HG02884 (cell line): Measurements from ENCODE around the gene CCDC60.
A peak's percentile ranks its signal among the peaks of the same experiment; 100 is the strongest.
"Not testable (repeated sequence)": the region's sequence is repeated elsewhere in the genome, so short reads cannot be mapped to it uniquely, and the experiment has no call there.

Experiments used
- ATAC-seq: cut with Tn5 transposase; IDR thresholded peaks from one replicate; pipeline ENCODE4 v1.9.1; 2021; ENCODE audit warnings: mild to moderate bottlenecking, moderate library complexity; ENCODE audit not compliant: unreplicated experiment

The CCDC60 gene

DNA sequence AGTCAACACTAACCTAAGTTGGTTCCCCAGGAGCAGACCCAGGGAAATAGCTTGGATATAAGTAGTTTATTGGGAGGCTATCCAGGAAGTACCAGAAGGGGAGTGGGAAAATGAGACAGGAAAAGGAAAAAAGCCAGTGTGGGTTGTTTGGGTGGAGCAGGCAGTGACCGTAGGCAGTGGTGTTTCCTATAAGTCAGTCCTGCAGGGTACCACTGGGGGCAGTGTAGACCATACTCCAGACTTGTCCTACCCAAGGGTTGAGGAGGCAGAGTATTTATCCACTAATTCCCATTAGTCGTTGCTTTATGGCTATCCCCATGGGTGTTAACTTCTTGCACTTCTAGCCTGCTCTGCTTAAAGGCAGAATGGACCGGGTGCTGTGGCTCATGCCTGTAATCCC is 6.4 kb upstream of the CCDC60 start:
- ATAC-seq = no peak

DNA sequence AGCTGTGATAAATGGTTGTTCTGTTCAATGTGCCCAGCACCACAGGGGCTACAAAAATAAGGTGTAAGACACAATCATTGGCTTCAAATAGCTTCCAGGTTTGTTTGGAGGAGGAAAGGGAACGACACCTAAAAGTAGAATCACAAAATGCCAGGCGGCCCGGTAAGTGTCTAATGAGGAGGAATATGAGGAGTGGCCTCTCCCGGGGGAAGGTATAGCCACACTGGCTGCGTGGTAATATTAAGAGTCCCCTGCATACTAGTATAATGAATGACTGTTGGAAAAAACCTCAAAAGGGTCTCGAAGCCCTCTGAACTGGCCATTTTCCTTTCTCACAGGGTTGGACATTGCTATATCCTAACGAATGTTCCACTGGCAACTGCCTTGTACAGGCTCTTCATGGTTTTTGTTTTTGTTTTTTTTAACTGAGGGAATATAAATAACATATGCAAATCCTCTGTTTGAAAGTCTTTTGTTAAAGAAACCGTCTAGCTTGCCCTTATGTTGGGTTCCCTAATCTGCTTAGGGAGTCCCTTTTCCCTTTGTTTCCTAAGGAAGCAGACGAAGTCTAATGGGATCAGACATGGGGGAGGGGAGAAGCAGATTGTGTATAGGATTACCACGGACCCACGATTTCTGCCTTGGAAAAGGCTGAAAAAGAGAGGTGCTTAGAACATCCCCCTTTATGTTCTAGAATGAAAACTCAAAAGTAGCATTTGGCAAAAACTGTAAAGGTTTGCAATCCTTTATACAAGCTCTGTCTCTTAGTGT is 4.2 kb downstream of the CCDC60 start:
- ATAC-seq = no peak

DNA sequence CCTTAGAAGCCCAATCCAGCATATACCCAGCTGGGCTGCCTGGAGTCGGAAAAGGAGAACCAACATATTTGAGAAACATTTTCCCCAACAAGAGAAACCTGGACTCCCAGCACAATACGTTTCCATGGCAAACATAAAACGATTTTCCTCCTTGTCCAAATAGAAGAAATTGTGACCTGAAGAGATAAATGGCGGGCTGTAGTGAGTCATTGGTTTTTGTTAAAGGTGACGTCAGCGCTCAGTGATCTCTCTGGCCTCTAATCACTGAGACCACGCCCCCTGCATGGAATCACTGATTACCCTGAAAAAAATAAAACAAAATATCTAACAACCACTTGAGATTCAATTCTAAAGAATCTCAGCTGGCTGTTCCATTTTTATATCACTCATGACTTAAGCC is 6.0 kb downstream of the CCDC60 start:
- ATAC-seq = no peak

DNA sequence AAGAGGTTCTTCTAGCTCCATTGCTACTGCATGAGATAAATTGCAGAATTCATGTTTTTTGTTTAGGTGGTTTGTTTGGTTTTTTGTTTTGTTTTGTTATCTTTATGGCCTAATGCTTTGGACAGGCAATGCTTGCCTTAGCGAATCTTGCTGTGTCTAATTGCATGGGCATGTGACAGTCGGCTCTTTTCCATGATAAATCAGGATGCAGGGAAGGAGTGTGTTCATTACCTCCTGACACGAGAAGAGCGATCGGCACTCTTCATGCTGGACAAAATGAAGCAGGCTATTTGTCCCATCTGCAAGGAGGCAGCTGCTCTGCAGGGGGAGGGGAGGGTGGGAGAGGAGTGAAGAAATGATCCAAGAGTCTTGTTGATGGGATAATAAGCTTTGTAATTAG is 6.5 kb downstream of the CCDC60 start:
- no peak for ATAC-seq

DNA sequence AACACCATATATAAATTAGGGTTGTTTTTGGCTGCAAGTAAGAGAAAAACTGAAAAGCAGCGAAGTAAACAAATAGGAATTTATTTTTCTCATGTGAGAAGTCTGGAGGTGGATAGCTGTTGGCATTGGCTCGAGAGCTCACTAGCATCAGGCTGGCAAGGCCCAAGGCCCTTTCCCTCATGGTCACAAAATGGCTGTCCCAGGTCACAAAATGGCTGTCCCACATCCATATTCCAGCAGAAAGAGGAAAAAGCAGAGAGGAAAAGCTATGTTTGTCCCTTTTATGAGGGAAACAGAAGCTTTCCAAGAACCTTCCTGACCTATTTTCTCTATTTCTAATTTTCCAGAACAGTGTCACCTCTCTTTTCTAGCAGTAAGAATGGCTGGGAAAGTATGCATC is 7.5 kb downstream of the CCDC60 start:
- ATAC-seq = no peak

DNA sequence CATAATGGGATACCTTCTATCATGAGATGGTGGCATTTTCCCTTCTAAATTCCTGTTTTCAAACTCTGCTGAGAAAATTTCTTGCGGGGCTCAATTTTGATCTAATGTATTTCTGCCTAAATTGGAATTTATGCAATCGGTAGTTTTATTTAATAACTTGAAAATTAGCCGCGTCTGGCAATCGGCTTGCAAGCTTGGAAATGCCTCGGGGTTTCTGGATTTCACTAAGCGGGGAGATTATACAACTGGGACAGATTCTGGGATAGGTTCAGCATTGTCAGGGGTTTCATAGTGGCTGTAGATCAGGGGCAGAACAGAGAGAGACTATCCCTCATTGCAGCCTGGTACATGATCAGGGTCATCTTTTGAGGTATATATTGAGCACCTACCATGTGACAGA is 8.6 kb downstream of the CCDC60 start:
- no peak for ATAC-seq

DNA sequence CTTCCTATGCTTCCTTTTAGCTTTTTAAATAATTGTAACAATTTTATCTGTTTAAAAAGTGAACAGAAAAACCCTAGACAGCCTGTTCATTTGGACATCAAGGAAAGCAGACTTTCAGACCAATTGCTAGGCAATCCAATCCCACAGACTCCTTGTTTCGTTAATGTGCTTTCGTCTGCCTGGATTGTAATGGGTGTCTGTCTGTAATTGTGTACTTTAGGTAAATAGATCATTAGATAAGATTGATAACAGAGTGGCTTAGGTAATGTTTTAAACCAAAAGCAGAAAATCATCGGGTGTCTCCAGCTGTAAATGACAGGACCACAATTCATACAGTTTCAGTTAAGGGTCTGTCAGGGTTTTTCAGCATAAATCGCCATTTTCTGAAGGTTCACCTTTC is 19.6 kb downstream of the CCDC60 start:
- no peak for ATAC-seq

DNA sequence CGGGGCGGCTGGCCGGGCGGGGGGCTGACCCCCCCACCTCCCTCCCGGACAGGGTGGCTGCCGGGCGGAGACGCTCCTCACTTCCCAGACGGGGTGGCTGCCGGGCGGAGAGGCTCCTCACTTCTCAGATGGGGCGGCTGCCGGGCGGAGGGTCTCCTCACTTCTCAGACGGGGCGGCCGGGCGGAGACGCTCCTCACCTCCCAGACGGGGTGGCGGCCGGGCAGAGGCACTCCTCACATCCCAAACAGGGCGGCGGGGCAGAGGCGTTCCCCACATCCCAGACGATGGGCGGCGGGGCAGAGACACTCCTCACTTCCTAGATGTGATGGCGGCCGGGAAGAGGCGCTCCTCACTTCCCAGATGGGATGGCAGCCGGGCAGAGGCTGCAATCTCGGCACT is 25.8 kb downstream of the CCDC60 start:
- not testable (repeated sequence) for ATAC-seq

DNA sequence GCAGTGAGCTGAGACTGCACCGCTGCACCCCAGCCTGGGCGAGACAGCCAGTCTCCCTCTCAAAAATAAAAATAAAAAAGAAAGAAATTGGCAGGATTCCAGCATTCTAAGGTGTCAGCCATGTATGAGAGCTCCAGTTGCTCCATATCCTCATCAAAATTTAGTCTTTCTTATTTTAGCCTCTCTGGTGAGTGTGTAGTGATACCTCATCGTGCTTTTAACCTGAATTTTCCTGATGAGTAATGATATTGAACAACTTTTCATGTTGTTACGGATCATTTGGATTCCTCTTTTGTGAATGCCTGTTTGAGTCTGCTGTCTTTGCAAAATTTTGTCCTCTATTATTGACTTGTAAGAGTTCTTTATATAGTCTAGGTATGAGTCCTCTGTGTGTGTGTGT is 28.5 kb downstream of the CCDC60 start:
- ATAC-seq = no peak

DNA sequence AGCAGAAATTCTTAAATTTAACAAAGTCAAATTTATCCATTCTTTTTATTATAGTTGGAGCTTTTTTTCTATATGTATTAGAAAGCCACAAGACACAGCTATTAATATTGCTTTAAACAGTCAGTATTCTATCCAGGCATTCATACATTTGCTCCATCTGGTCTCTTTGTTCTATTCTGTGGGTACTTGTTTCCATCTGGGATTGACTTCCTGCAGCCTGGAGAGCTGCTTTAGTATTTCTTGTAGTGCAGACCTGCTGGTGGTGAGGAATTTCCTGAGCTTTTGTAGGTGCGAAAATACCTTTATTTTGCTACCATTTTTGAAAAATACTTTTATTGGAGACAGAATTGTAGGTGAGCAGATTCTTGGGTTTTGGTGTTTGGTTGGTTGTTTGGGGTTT is 29.0 kb downstream of the CCDC60 start:
- ATAC-seq = no peak

DNA sequence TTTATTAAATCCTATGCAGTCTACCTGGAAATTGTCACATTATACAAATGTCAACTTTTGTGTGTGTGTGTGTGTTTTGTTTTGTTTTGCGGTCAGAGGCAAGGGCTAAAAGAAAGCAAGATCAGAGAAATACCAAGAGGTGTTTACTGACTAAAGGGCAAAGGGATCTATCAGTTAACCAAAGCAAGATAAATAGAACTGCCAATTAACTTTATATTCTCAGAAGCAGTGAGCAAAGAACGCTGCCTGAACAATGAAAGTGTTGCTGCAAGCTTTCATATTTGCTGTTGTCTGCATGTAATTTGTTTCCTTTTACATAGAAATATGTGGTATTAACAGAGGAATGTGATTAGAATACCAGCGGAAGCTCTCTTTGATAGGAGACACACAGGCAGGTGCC is 30.9 kb downstream of the CCDC60 start:
- no peak for ATAC-seq

DNA sequence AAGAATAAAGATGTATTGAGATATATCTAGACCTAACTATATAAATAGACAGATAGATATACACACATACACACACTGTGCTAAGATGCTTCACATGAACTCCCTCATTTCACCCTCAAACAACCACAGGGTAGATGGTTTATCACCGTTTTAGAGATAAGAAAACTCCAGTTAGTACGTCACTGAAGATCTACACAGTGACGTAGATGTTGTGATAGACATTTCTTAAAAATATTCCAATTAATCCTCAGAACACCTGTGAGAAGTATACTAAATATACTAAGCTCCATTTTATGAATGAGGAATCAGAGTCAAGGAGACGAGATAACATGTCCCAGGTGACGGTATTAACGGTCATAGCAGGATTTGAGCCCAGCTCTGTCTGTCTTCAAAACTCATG is 31.5 kb downstream of the CCDC60 start:
- ATAC-seq = no peak

DNA sequence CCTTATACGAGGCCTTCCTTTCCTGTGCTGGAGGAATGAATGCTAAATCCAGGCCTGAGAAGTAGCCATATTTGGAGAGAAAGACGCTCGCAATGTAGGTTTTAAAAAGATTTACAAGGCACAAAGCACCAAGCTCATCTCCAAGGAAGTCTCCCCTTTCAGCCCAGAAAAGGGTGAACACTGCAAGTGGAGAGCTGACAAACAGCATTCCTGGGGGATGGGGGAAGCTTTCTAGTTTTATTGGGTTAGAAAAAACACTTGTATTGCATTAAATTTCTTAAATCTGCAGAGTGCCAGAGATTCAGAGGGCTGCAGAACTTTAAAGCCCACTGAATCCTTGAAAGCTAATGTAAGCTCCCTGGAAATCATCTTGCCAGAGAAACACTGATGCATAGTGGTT is 34.6 kb downstream of the CCDC60 start:
- ATAC-seq = no peak

DNA sequence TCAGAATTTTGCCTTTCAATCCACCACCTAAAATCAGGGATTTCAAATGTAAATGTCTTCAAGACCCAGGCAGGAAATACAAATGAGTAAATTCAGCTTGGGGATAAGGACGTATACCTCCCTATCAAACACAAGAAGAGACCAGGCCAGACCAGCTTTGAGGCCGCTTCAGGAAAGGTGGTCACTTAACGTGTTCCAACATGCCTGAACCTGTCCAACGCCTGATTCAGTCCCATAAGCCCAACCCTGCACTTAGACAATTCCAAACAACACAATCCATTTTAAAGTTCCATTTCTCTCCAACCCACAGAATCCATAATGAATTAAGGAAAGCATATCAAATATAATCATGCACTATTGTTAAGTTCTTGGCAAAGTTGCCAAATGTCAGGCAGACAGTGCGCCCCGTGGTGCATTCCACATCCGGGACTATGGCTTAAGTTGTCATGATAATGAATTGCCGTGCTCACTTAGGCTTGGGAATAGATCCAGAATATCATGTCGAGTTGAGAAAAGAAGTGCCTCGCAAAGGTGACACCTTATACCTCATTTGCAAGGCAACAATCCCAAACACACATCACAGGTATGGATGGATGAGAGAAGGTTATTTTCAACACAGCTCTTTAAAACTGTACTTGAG is 35.5 kb downstream of the CCDC60 start:
- no peak for ATAC-seq

DNA sequence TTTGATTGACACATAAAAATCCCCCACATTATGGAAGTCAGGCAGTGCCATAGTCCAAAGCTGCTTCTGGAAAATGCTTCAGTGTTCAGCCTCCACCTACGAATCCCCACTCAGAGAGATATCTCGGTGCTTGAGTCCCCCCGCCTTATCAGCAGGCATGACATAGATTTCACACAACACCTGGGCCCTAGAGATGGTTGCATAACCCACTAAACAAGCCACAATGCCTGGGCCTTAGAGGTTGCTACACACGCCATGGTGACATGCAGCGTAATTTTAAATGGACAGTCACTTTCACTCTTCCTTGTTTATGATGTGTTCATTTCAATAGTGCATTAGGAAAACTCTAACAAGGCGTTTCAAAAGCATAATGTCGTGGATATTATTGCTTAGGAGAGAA is 38.0 kb downstream of the CCDC60 start:
- ATAC-seq = no peak

DNA sequence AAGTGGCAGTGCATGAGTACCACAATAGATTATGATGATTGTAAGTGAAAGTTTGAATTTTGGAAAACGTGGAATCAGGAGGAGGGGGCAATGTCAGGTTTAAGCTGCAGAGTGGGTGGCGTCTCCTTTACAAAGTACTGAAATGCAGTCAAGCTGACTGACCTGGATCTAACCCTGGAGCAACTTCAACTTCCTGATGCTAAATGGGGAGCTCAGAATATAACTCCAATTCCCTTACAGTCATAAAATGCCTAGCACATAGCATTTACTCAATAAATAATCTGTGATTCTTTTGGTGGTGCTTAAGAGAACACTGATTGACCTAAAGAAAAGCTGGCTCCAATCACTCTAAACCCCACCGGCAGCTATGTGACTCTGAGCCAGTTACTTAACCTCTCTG is 38.5 kb downstream of the CCDC60 start:
- ATAC-seq = no peak

DNA sequence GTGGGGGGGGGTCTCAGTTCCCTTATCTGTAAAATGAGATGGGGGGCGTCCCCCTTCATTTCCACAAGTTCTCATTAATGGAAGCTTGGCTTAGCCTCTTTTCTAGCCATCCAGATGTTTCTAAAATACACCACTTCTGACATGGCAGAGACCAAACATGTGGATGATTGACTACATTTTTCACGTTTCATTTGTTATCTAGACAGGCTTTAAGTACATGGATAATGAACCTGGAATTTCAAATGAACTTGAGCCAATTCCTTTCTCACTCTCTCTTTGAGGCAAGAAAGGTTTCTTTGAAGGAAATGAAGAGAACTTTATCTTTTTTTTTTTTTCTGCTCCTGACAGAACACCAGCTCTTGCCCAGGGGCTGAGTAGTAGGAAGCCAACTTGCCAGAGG is 39.1 kb downstream of the CCDC60 start:
- ATAC-seq = no peak

DNA sequence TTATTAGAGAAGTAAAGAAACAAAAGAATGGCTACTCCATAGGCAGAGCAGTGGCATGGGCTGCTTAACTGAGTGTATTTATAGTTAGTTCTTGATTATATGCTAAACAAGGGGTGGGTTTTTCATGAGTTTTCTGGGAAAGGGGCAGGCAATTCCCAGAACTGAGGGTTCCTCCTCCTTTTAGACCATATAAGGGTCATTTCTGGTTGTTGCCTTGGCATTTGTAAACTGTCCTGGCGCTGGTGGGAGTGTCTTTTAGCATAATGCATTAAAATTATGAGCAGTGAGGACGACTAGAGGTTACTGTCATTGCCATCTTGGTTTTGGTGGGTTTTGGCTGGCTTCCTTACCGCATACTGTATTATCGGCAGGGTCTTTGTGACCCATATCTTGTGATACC is 40.1 kb downstream of the CCDC60 start:
- ATAC-seq = no peak

DNA sequence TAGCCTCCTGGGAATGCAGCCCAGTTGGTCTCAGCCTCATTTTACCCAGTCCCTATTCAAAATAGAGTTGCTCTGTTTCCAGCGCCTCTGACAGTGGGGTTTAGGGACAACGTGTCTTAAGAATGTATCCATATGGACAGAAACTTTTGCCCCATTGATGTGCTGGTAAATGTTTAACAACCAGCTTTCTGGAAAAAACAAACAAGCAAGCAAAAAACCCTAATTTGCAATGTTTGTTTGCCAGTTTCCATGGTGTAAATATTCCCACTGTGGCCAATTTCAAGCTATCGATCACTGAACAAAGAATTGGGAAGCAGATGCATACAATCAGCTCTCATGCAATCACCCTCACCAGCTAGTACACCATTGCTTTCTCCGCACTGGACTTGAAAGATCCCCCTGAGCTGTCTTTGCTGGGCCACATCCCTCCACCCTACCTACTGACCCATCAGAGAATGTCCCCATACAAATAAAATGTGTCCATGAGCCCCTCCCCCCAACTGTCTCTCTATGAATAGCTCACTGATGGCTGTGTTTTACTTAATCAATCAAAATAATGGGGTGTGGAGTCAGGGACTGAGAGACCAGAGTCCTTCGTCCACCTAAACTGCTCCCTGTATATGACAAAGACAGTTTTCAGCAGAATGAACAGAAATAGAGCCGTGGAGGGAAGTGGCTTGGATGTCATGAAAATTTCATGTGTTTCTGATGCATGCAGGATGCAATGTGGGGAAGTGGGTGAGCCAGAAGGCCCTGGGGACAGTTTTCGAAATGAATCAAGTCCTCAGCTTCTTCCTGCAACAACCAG is 40.8 kb downstream of the CCDC60 start:
- ATAC-seq = peak; percentile 76

DNA sequence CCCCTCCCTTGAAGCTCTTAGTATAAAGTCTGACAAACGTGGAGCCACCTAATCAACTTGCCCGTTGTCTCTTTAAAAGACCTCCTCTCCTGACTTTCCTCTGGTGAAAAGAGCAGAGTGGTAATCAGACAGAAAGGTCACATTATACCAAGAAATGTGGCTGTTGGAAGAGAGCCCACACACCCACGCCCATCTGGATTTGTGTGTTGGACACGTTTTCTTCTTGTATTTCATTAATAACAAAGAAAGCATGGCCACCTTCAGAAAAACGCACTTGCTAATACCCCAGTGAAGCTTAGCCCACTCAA is 41.3 kb downstream of the CCDC60 start:
- no peak for ATAC-seq

DNA sequence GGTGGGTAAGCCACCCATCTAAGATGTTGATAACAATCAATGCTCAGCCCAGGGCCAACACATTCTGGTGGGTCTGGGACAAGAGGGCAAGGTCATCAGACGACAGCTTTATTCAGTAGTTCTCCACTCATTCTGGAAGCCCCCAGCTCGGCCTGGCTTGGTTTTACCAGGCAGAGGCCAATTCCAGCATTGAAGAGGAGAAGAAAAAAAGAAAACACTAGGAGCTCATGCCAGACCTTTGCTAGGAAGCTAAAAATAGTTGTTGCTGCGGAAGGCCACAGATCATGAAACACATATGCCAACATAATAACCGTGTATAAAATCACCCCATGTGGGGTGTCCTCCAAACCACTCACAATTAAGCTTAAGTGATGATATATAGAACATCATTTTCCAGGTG is 44.4 kb downstream of the CCDC60 start:
- ATAC-seq = no peak
